Measurements from ENCODE around the gene VEZF1.
"Not testable (repeated sequence)": the region's sequence is repeated elsewhere in the genome, so short reads cannot be mapped to it uniquely, and the experiment has no call there.

VEZF1 gene

DNA sequence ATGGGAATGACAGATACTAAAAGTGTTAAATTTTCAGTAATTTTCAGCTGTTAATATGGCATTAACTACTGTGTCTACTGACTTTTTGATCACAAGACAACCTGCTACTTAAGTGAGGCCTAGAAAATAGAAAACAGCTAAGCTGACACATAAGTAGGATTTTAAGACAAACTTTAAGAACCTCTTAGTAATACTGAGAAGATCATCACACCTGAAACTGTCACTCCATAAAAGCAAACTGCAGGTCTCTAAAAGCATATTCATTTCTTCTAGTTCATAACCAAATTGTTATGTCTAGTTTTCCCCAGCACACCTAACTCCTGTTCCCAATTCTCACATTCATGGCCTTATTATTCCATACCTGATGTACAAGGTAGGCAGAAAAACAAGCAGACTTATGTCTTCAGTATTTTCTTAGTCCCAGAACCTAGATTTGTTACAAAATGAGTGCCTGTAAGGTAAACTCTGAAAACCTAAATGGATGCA lies 11.0 kb upstream of the VEZF1 start:
- DNase-seq = no peak

DNA sequence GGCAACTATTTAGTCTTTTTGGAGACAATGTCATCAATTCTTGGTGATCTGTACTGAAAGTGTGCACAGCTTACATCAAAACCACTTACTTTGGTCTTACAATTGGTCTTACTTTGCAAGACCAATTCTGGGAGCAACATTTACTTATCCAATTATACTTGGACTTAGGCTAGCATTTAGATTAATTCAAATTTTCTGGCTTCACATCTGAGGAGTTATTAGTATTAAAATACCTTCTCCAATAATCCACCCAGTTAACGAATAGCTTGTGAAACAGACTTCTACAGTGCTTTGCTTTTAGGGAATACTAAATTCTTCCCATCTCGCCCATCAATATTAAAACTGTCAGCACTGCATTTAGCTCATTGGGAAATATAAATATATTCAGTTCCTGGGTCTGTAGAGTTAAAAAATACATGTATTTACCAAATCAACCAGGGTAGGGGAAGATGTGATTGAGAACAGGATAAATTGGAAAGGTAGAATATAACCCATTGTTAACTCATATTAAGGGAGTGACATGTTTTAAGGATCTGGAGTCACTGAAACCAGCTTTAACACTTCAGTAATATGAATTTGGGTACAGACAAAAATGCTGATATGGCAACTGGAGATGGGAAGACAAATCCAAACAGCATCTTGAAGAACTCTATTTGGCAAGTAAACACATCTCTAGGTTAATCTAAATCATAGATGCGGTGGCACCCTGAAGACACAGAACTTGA lies 9.2 kb upstream of the VEZF1 start:
- no peak for DNase-seq

DNA sequence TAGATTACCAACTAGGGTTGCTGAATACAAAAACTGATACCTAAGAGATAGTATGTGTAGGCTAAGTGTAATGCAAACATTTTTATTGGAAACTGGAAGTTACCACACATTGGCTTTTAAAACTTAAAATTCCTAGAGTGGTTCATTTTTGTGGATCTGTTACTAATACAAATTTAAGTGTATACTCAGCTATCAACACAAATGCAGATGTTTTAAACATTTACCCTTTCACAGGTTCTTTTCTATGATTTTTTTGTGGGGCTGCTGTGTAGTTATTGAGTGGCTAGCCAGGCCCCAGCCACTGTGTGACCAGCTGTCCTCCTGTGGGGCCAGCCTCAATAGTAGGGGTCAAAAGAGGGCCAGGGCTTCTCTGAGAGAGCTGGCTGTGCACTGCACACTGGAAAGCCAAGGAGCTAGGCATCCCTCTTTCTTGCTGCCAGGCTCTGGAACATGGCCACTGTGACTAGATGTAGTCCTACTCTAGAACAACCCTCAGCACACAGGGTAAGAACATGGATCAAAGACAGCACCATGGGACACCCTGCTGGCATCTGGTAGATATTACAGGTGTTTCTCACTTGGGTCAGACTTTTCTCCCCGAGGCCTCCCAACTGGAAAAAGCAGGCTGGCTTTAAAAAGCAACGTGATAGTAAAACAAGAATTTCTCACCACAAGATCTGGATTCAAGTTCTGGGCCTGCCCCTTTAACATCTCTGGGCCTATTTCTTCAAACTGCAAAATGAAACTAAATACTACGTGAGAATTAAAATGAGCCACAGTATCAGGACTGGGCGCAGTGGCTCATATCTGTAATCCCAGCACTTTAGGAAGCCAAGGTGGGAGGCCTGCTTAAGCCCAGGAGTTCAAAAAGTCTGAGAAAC lies 7.3 kb upstream of the VEZF1 start:
- peak; percentile 62 for DNase-seq

DNA sequence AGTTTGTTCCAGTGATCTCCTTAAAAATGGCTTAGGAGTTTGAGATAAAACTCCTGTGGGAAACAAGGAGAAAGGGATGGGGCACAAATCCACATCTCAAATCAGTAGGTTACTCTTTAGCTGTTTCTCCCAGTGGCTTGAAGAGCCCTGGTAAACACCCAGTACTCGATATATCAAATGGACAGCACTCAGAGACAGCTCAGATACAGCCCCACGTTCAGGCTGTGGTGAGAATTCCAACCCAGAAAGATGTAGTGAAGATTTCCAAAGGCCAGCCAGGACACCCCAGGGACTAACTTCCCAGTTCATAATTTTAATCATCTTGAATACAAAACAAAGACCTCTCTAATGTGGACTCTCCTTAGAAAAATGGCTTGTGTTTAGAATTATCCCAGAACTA lies 6.4 kb upstream of the VEZF1 start:
- no peak for DNase-seq

DNA sequence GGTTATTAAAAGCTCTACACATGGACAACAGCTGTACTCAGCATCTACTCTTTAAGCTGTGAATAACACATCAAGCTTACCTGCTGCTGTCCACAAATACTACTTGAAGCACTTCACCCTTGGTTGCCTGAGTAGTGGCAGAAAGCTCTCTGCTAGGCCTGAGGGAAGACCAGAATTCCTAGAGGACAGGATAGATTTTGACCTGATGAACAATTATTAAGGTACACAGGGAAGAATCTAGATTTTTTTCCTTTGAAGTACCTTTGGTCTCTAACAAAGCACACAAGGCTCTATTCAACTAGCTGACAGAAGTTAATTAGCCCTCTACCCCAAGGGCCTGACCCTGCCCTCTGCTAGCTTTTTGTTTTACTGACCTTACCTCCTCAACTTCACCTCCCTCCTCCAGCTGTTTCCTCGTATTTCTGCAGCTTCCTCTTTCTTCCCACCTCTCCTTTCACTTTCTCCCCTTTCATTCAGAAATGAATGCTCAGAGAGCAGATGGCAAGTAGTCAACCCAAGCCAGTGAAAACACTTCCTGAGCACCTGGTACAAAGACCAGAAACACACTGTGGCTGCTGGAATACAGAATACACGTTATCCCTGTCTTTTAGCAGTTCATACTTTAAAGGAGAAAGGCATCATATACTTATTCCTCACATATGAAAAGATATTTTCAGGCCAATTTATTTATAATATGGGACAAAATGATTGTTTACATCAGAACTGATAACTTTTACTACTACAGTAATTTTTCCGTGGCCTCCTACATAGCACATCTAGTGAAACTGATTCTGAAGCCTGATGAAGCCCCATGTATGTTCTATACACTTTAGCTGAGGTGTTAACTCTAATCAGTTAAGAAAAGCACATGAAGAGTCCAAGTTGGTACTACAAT lies 5.7 kb upstream of the VEZF1 start:
- no peak for DNase-seq

DNA sequence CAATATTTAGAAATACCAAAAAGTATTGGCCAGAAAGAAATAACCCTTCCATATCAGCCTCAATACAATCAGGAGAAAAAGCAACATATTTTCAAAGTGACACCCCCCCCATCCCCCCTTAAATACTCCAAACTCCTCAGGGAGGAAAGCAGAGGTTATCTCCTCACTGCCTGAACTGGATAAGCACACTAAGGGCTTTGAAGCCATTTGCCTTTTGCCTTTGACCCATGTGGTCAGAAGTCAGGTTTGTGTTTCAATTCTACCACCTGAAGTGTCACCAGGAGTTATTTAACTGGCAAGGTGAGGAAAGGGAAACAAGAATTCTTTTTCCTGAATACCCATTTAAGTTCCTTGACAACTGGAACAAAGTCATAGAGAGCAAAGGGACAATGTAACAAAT lies 3.5 kb upstream of the VEZF1 start:
- DNase-seq = no peak

DNA sequence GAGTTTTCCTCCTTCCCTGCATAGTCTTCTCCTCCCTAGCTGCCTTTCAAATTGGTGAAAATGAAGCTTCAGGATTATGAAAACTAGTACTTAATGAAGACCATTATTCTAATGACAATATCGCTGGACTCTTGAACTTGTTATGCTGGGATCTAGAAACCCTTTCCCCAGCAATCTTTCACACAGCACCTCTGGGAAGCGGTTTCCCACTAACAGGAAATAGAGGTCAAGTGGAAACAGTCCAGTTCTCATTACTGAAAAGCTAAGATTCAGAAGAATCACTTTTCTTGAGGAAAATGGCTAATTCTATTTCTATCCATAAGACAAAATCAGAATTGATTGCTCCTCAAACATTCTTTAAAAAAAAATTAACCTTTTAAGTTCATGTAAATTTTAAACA lies 2.0 kb upstream of the VEZF1 start:
- no peak for DNase-seq

DNA sequence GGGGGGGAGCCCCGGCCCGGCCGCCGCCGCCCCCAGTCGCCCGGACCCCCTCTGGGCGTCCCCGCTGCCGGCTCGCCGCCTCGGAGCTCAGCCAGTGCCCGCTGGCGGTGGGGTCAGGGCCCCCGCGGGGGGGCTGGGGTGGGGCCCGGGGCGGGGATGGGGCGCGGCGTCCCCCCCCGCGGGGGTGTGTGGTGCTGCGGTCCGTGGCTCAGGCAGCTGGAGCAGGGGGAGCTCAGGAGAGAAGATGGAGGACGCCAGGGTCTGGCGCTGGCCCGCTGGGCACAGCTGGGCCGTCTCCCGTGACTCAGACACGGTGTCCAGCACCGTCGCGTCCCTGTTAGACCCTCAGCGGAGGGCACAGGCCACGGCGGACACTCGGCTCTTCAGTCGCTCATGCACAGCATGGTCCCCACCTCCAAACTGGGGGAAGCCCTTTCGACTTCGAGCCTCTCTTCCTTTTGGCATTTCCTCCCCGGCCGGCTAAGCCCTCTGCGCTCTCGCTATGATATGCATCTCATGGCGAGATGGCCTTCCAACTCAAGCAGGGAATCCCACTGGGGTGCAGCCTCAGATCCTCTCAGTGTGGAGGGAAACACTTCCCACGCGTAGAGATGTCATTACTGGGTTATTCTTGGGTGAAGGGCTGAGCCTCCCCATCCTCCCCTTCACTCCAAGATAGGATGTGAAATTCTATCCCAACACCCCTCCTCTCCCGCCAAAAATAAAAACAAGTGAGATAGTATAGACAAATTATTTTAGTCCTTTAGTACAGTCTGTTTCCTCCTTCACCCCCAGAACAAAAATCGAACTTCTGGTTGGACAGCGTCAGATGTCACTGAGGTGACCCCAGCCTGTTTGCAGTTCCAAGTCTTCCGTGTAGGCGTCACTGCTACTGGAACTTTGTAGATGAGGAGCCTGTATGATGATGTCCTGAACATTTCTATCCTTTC lies 522 bp upstream of the VEZF1 start:
- peak; percentile 69 for DNase-seq

DNA sequence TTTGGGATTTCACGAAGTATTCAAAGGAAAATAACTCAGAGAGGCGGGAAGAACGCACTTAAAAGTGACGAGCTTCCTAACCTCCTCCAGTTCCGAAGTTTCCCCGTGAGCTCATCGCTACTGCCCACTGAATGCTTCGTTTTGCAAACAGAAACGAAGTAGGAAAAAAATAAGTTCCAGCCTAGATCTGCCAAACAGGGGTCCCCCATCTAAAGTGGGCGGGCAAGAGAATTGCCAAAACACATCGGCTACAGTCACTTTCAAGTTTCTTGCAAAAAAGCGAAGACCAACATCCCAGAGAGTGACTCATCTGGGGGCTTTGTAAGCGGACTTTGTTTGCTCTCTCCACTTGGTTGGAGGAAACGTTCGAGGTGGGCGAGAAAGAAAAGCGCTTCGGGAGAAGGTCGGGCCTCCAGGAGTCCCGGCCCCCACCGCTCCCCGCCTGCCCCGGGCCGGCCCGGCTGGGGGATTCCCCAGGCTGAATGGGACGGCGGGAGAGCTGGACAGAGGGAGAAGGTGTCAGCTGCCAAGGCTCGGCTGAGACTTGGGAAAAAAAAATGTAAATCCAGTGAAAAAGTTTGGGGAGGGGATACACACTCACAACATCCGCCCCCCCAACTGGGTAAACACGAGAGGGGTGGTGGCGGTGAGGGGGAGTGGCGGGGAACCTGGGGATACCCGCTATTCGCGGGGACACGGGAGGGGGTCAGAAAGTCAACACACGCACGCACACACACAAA lies 1.0 kb downstream of the VEZF1 start:
- no peak for DNase-seq

DNA sequence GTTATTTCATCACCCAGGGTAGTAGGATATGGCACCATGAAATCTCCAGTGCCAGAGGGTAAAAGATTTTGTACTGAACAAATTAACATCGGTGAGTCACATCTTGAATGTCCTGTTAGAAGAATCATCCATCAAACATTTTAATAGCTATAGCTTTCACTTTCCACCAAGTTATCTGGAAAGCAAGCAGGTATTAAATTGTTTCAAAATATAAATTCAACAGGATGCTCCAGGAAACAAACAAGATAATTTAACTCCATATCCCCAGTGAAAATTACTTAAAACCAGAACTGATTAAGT lies 2.4 kb downstream of the VEZF1 start:
- DNase-seq = no peak

DNA sequence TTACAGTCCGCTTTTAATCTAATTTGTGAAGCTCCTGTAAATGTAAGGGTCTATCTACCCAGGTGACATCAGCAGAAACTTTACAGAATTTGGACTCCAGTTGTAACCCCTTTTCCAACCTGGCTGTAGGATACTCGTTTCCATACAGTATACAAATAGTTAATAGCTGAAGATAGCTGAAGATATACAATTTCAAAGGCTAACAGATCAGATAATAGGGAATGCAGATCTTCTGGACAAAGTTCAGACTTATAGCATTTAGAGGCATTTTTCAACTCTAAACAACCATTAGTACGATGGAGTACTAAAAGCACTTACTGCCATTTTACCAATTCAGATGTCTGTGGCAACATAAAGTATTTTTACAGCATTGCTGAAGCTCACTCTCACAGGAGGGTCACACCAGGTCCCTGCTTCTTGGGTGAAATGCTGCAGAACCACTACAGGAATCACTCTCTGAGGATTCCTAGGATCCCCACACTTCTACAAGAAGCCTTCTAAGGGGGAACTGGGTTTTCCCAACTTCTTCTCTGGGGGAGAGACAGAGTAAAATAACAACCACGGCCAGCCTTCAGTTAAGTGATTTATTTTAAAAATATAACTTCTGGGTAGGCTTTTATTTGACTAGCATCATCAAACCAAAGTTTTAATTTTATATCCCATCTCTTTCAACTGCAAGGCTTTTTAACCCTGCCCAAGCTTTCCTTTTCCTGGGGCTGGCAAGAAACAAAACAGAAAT lies 2.9 kb downstream of the VEZF1 start:
- DNase-seq = no peak

DNA sequence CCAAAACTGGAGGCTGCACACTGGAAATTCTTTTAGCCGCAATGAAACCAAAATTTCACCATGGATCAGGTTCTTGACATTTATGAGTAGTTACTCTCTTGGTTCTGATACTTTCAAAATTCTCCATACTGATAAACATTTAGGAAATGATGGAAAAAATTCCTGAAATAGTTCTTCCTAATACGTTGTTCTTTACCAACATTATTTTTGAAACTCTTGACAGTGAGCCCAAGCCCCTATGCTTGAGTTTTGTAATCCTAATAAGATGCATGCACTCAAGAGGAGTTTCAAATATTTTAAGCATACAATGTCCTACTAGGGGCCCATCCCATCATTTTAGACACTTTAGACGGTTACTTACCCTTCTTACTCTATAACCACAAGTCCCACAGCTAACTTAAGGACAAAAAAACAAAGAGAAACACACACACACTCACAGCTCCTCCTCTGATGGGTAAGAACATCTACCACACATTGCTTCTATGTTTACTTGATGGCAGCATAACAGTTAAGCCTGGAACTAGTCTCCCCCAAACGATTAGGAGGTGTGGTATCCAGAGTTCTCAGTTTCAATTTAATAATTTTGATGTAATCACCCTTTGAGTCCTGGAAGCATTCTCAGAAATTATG lies 3.7 kb downstream of the VEZF1 start:
- no peak for DNase-seq

DNA sequence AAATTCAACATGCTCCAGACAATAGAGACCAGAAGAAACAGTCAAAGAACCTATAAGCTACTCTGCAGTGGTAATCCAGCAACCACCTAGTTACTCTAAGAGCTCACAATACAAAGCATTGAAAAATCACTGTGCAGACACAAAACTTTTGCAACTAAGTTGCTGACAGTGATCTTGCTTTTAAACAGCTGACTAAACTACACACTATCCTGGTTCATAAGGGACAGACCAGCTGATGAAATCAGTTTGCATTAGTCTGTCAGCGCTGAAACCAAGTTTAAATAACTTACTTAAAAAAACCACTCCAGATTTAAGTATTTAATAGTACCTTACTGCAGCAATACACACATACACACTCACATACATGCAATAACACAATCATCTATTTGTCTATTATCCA lies 4.6 kb downstream of the VEZF1 start:
- no peak for DNase-seq

DNA sequence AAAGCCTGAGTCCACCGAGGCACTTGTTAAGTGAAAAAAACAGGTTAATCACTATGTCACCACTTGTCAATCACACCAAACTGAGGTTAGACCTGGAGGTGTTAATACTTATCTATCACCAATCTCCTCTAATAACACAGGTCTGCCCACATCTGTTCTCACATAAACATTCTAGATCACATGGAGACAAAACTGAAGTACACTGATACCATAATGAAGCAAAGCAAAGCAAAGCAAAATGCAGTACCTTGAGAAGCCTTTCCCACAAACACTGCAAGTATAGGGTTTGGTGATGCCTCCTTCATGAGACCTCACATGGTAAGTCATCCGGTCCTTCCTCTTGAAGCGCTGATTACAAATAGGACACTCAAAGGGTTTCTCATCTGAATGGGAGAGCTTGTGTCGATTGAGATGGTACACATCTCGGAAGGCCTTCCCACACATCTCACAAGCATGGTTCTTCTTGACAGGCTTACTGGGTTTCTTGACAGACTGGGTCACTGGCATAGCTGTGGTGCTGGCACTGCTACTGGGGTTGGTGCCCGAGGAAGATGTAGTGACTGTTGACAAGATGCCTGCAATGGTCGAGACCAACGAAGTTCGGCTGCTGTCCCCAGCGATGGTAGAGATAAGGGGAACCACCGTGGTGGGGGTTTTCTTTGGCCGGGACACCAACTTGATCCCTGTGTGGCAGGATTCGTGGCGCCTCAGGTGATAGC lies 5.4 kb downstream of the VEZF1 start:
- DNase-seq = no peak

DNA sequence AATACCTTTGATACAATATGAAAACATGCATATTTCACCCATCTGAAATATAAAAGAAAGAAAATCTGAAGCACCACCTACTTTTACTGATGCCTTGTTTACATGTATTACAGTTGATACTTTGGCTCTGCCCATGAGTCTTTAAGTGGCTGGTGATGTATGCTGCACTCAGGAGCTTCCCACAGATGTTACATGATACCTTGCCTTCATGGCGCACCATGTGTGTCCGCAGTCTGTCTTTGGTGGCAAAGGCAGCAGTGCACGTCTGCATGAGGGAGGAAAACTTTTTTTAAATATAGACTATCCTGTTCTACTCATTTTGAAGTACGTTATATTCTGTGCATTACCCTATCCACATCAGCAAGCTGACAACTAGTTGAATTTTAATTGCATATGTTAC lies 7.5 kb downstream of the VEZF1 start:
- no peak for DNase-seq

DNA sequence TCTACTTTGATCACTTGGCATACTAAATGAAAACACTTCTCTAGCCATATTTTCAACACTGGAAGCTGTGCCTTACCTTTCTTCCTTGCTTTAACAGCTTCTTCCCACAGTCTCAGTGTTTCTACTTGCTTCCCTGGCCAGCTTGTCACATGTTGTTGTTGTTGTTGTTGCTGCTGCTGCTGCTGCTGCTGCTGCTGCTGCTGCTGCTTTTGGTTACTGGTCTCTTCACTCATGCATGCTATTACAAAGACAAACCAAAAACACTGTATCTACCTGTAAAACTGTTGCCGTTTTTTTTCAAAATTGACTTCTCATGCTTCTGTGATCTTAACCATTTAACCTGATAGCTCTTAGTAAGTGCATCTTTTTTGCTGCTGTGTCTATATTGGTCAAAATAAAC lies 9.0 kb downstream of the VEZF1 start:
- DNase-seq = no peak

DNA sequence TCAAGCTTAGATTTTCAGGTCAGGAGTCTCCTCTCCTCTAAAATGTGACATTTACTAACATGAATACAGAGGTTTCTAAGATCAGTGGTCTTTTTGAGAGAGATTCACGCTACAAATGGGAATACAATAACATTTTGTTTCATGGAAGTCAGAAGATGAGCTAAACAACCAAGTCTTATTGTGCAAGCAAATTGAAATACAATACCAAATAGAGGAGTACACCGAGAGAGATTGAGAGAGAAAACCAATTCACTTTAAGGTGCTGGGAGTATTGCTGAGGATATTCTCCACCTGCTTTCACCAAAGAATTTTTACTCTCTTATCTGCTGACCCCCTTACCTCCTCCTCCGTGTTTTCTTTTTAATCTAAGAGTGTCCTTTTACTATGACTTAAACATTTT lies 11.5 kb downstream of the VEZF1 start:
- DNase-seq = no peak

DNA sequence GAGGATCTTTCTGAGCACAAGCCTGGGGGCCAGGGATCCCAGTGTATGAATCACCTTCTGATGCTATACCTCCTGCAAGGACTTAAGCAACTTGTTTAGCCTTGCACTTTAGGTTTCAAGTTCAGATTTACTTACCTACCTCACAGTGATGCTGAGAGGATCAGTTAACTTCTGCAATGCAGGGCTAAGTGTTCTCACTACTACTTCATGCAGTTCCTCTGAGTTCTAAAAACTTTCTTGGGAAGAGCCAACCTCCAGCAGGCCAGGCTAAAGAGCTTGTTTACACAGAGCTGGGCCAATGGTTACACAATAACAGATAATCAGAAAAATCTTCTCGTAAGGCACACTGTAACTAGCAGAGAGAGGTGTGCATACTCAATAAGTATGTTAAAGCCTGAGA lies 13.0 kb downstream of the VEZF1 start:
- DNase-seq = no peak

DNA sequence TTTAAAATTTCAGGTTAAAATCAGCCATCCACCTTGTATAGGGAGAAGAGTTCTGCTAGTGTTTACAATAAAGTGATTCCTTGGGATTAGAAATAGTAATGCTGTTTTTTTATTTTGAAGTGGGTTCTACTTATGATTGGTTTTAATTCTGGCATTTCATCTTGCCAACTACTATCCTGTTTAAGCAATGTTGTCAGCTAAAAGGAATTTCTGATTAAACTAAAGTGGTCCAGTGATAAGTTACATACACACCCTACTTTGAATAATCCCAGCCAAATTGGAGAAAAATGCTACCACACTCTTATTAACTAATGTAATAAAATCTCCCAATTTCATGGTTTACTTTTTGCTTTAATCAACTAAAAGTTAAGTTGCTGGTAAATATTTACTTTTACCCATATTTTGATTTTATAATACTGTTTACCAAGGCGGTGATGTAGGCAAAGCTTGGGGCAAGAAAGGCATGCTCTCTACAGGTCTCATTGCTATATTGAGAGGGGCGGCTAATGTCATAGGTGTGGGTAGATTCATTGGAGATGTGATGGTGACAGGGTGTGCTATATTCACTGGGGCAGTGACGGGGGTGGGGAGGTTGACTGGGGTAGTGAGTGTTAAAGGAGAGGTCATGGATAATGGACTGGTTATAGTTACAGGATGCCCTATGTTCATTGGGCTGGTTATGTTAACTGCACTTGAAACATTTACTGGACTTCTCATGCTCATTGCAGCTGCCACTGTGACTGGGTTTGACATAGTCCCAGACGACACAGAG lies 13.8 kb downstream of the VEZF1 start:
- not testable (repeated sequence) for DNase-seq
